Stimulated activated naive B cell treated with anti-CD40 and anti-IgM and Interleukin-4, amounts not matched to agents 10 μg/mL and 1 μg/mL and 100 μg/mL, for 72 hours (primary cell): ENCODE data around the gene GTF3C5.
"Not testable (repeated sequence)": the region's sequence is repeated elsewhere in the genome, so short reads cannot be mapped to it uniquely, and the experiment has no call there.

Experiments used
- ATAC-seq, 2 donors: fragments of 150-1000 bp; cut with Tn5 transposase; replicated peaks; 2 replicates each; pipeline ENCODE4 v1.10.0; 2021; ENCODE audit warnings: moderate library complexity in 1 of 2
- DNase-seq: peaks from one replicate; pipeline ENCODE4 v3.0.0; 2021
- H3K27ac Mint-ChIP-seq: one replicate; pipeline ENCODE4 v1.8.0; 2022; ENCODE audit warnings: mild to moderate bottlenecking, mixed read lengths
- H3K27me3 Mint-ChIP-seq, 2 donors: one replicate each; pipeline ENCODE4 v1.8.0; 2022; ENCODE audit warnings: mixed read lengths in 2 of 2
- H3K36me3 Mint-ChIP-seq, 2 donors: one replicate each; pipeline ENCODE4 v1.8.0; 2022; ENCODE audit warnings: mixed read lengths in 2 of 2, mild to moderate bottlenecking in 1 of 2
- H3K4me1 Mint-ChIP-seq, 2 donors: one replicate each; pipeline ENCODE4 v1.8.0; 2022; ENCODE audit warnings: mixed read lengths in 2 of 2, mild to moderate bottlenecking in 1 of 2
- H3K4me3 Mint-ChIP-seq, 2 donors: one replicate each; pipeline ENCODE4 v1.8.0; 2022; ENCODE audit warnings: mild to moderate bottlenecking in 2 of 2, mixed read lengths in 2 of 2, moderate library complexity in 1 of 2
- H3K9me3 Mint-ChIP-seq, 2 donors: one replicate each; pipeline ENCODE4 v1.8.0; 2022; ENCODE audit warnings: mixed read lengths in 2 of 2, mild to moderate bottlenecking in 1 of 2

GTF3C5 gene

GRCh38 chr9:133086212-133086860 lies 55.5 kb downstream of the GTF3C5 start:
- not testable (repeated sequence) for H3K9me3 Mint-ChIP-seq, H3K4me3 Mint-ChIP-seq, ATAC-seq, H3K27ac Mint-ChIP-seq, DNase-seq, H3K36me3 Mint-ChIP-seq, H3K4me1 Mint-ChIP-seq, H3K27me3 Mint-ChIP-seq

GRCh38 chr9:133086894-133087293 lies 56.1 kb downstream of the GTF3C5 start:
- no peaks in the 10 kb centered on the region for H3K36me3 Mint-ChIP-seq
- no peaks in the 10 kb centered on the region for H3K4me1 Mint-ChIP-seq
- H3K9me3 Mint-ChIP-seq: no peaks in the 10 kb centered on the region
- H3K27me3 Mint-ChIP-seq: no peaks in the 10 kb centered on the region
- DNase-seq (no peak), ATAC-seq (no peak)
- H3K4me3 Mint-ChIP-seq: no peak overlapping the region
- H3K27ac Mint-ChIP-seq: no peak overlapping the region

GRCh38 chr9:133087429-133088145 lies 56.8 kb downstream of the GTF3C5 start:
- DNase-seq (no peak), ATAC-seq (no peak)
- no peak overlapping the region for H3K27ac Mint-ChIP-seq
- H3K9me3 Mint-ChIP-seq: no peaks in the 10 kb centered on the region
- no peaks in the 10 kb centered on the region for H3K27me3 Mint-ChIP-seq
- peaks cover 0 to 3% of the 10 kb centered on the region in 2 donors for H3K36me3 Mint-ChIP-seq
- H3K4me3 Mint-ChIP-seq: no peak overlapping the region
- no peaks in the 10 kb centered on the region for H3K4me1 Mint-ChIP-seq

GRCh38 chr9:133088146-133088750 lies 57.5 kb downstream of the GTF3C5 start:
- H3K36me3 Mint-ChIP-seq: peaks cover 0 to 7% of the 10 kb centered on the region in 2 donors
- ATAC-seq: no peak
- DNase-seq: no peak
- H3K9me3 Mint-ChIP-seq: no peaks in the 10 kb centered on the region
- H3K4me1 Mint-ChIP-seq: no peaks in the 10 kb centered on the region
- H3K4me3 Mint-ChIP-seq: no peak overlapping the region
- no peaks in the 10 kb centered on the region for H3K27me3 Mint-ChIP-seq
- no peak overlapping the region for H3K27ac Mint-ChIP-seq

GRCh38 chr9:133088756-133089155 lies 58.0 kb downstream of the GTF3C5 start:
- H3K36me3 Mint-ChIP-seq: peaks cover 0 to 7% of the 10 kb centered on the region in 2 donors
- H3K9me3 Mint-ChIP-seq: no peaks in the 10 kb centered on the region
- H3K27me3 Mint-ChIP-seq: no peaks in the 10 kb centered on the region
- H3K27ac Mint-ChIP-seq: no peak overlapping the region
- no peak for DNase-seq
- no peak overlapping the region for H3K4me3 Mint-ChIP-seq
- no peaks in the 10 kb centered on the region for H3K4me1 Mint-ChIP-seq
- ATAC-seq: no peak

- Mint-ChIP-seq H3K27ac (no peak overlapping the region), H3K36me3 (peaks cover 0 to 7% of the 10 kb centered on the region in 2 donors), H3K4me3 (no peak overlapping the region), H3K9me3 (no peaks in the 10 kb centered on the region), H3K27me3 (no peaks in the 10 kb centered on the region), H3K4me1 (no peaks in the 10 kb centered on the region)
- peak in 1 of 2 donors; percentile 52 for ATAC-seq
- no peak for DNase-seq
Observed at GRCh38 chr9:133089271-133089671, 58.5 kb downstream of the GTF3C5 start.

GRCh38 chr9:133090187-133090586 lies 59.4 kb downstream of the GTF3C5 start:
- no peak for ATAC-seq
- H3K4me1 Mint-ChIP-seq: no peaks in the 10 kb centered on the region
- H3K27ac Mint-ChIP-seq: no peak overlapping the region
- H3K9me3 Mint-ChIP-seq: peaks cover 0 to 2% of the 10 kb centered on the region in 2 donors
- H3K4me3 Mint-ChIP-seq: no peak overlapping the region
- H3K36me3 Mint-ChIP-seq: peaks cover 2 to 7% of the 10 kb centered on the region in 2 donors
- H3K27me3 Mint-ChIP-seq: no peaks in the 10 kb centered on the region
- DNase-seq: no peak

GRCh38 chr9:133090752-133091385 lies 60.1 kb downstream of the GTF3C5 start:
- Mint-ChIP-seq H3K4me3 (no peak overlapping the region), H3K9me3 (peaks cover 0 to 3% of the 10 kb centered on the region in 2 donors), H3K27me3 (no peaks in the 10 kb centered on the region)

GRCh38 chr9:133094351-133094750 lies 63.6 kb downstream of the GTF3C5 start:
- not testable (repeated sequence) for H3K4me3 Mint-ChIP-seq, H3K4me1 Mint-ChIP-seq, DNase-seq, H3K27ac Mint-ChIP-seq, ATAC-seq, H3K27me3 Mint-ChIP-seq
- H3K9me3 Mint-ChIP-seq: peaks cover 8 to 13% of the 10 kb centered on the region in 2 donors
- peaks cover 30 to 43% of the 10 kb centered on the region in 2 donors for H3K36me3 Mint-ChIP-seq

More at GRCh38 chr9:133090752-133091385, 60.1 kb downstream of the GTF3C5 start:
- Mint-ChIP-seq H3K36me3 (peaks cover 3 to 9% of the 10 kb centered on the region in 2 donors), H3K27ac (no peak overlapping the region), H3K4me1 (no peaks in the 10 kb centered on the region)
- ATAC-seq (no peak), DNase-seq (no peak)

GRCh38 chr9:133094842-133095393 lies 64.1 kb downstream of the GTF3C5 start:
- Mint-ChIP-seq H3K4me1 (no peaks in the 10 kb centered on the region), H3K27me3 (no peaks in the 10 kb centered on the region), H3K36me3 (peaks cover 34 to 44% of the 10 kb centered on the region in 2 donors)

GRCh38 chr9:133098104-133098754 lies 67.4 kb downstream of the GTF3C5 start:
- peaks cover 57 to 60% of the 10 kb centered on the region in 2 donors for H3K36me3 Mint-ChIP-seq
- peaks cover 8 to 13% of the 10 kb centered on the region in 2 donors for H3K9me3 Mint-ChIP-seq
- H3K4me3 Mint-ChIP-seq: no peak overlapping the region
- H3K27me3 Mint-ChIP-seq: no peaks in the 10 kb centered on the region
- peaks cover 0 to 4% of the 10 kb centered on the region in 2 donors for H3K4me1 Mint-ChIP-seq
- H3K27ac Mint-ChIP-seq: no peak overlapping the region
- DNase-seq: no peak
- no peak for ATAC-seq

More at GRCh38 chr9:133094842-133095393, 64.1 kb downstream of the GTF3C5 start:
- H3K4me3 Mint-ChIP-seq: no peak overlapping the region
- H3K27ac Mint-ChIP-seq: no peak overlapping the region
- H3K9me3 Mint-ChIP-seq: peaks cover 8 to 13% of the 10 kb centered on the region in 2 donors
- DNase-seq (no peak), ATAC-seq (no peak)

- Mint-ChIP-seq H3K36me3 (peaks cover 57 to 64% of the 10 kb centered on the region in 2 donors), H3K4me3 (no peak overlapping the region), H3K4me1 (peaks cover 0 to 4% of the 10 kb centered on the region in 2 donors), H3K27me3 (no peaks in the 10 kb centered on the region), H3K9me3 (peaks cover 8 to 13% of the 10 kb centered on the region in 2 donors), H3K27ac (no peak overlapping the region)
- no peak for DNase-seq
- ATAC-seq: no peak
Observed at GRCh38 chr9:133098871-133099270, 68.1 kb downstream of the GTF3C5 start.

GRCh38 chr9:133099726-133100505 lies 69.1 kb downstream of the GTF3C5 start:
- Mint-ChIP-seq H3K36me3 (peaks cover 64 to 71% of the 10 kb centered on the region in 2 donors), H3K27ac (no peak overlapping the region), H3K27me3 (no peaks in the 10 kb centered on the region), H3K9me3 (peaks cover 8 to 12% of the 10 kb centered on the region in 2 donors), H3K4me1 (peaks cover 0 to 4% of the 10 kb centered on the region in 2 donors), H3K4me3 (no peak overlapping the region)
- ATAC-seq (no peak), DNase-seq (no peak)
